ENCODE data around the gene SLCO2A1.

Gene SLCO2A1

GRCh38 chr3:134033315-134033996 lies 3.7 kb upstream of the SLCO2A1 start:
- no peak for DNase-seq

DNA sequence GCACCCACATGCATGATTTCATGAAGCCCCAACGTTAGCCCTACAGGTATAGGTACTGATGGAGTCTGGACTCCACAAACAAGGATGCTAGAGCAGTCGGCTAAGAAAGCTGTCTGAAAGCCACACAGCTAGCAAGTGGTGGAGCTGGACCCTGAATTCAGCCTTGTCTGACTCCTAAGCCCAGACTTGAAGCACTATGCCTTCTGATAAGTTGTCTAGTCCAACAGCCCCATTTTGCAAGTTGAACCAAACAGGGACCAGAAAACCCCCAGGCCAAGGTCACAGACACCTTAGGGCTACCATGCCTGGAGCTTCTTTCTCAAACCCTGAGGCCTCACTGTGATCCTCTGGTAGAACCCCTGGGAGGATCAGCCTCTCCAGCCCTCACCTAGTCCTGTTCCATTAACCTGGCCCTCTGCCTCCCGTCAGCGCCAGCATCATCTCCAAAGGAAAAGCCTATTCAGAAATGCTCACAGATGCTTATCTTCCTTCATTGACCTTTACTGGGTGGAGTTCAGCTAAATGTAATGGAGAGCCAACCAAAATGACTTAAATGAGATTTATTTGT lies 1.7 kb upstream of the SLCO2A1 start:
- no peak for DNase-seq

DNA sequence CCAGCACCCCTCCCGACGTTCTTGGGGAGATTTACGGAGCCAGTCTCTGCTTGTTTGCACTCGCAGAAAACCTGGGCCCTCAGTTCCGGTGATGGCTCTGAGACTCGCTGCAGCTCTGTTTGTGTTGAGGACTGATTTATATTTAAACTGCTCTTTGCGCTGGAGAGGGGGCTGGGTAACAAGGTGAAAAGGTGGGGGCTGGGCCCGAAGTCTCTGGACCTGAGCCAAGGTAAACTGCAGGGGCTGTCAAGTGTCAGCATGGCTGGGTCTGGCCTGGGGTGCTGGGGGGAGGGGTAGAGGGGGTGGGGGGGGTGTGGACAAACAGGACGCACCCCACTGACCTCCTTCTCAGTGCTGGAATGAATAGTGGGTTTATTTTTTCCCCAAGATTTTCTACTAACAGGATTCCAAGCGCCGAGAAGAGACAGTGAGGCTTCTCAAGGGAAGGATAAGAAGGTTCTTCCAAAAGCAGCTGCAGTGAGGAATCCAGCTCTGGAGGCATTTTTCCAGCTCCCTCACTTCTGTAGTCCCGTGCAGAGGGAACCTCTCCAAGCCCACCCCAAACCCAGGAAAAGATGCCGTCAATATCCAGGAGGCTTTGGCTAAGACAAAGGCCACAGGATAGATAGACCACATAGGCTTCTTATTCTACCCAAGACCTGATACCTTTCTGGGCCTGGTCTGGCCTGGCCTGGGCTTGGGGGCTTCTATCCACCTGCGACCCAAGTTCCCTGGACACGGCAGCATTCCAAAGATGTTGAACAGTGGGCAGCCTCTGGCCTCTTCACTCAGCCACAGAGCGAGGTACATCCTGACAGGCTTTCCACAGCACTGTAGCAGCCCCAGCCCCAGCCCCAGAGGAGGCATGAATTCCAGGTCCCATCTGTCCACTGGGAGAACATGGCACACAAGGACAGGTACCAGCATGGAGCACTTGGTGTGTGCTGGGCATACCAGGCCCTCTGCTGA lies 938 bp upstream of the SLCO2A1 start:
- DNase-seq = no peak

GRCh38 chr3:134029256-134029733 lies 430 bp downstream of the SLCO2A1 start:
- no peak for DNase-seq

- DNase-seq = no peak
Observed at GRCh38 chr3:134028486-134029255, 1.1 kb downstream of the SLCO2A1 start.

DNA sequence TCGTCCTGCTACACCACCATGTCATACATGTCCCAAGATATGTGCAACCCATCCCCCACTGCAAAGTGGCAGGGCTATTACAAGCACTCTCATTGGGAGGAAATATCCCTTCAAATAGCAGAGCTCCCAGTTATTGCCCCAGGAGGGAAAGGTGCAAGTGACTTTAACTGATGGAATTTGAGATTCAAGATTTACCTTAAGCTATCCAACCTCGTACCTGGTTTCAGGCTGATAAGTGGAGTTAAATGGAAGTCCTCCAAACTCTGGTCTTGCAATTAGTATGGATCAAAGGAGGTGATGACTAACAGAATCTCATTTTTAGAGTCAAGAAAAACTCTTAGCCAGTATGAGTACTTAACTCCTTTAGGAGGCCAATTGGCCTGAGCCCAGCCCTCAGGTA lies 2.1 kb downstream of the SLCO2A1 start:
- no peak for DNase-seq

DNA sequence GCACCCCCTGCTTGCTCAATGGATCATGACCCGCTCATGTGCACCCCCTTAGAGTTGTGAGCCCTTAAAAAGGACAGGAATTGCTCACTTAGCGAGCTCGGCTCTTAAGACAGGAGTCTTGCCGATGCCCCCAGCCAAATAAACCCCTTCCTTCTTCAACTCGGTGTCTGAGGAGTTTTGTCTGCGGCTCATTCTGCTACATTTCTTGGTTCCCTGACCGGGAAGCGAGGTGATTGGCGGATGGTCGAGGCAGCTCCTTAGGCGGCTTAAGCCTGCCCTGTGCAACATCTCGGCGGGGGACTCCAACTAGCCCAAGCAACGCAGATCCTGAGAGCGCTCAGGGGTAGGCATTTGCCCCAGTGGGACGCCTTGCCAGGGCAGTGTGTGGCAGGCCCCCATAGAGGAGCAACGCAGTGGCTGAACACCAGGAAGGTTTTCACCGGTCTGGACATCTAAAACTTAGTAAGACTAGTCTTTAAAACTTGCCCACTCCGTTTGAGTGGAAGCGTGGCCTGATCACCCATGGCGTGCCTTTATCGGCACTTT lies 9.5 kb downstream of the SLCO2A1 start:
- no peak for DNase-seq

- DNase-seq = no peak
Observed at GRCh38 chr3:134018850-134019249, 10.9 kb downstream of the SLCO2A1 start.

DNA sequence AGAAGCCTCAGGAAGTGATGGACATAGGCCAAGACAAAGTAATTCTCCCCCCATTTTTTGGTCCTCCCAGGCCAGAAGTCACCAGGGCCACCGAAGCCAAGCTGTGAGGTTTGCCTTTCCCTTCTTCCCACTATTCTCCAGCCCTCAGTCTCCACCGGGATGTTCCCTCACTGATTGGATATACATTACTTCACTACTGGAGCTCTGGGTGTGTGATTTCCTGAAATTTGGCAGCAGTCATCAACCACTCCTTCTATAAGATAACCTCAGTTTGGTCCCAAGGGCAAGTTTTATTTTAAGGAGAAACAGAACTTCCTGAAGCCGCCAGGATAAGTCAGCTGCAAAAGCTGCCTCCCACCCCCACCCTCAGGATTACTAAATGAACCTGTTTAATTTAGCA lies 11.3 kb downstream of the SLCO2A1 start:
- DNase-seq = no peak

DNA sequence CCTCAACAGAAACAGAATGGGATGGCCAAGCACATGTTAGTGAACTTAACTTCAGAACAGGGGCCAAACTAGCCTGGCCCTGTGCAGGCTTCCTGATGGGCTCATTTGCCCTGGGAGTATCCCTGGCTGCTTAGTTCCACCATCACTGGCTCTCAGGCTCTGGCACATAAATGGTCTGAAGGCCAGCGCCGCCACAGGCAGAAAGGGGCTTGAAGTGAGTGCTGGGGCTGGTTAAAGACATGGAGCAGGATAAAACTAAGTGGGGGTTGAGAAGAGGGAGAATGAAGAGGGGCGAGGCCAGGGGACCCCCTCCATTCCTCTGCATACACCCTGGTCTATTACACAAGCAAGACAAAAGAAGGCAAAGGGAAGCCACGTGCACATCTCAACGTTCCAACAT lies 12.2 kb downstream of the SLCO2A1 start:
- DNase-seq = no peak

DNA sequence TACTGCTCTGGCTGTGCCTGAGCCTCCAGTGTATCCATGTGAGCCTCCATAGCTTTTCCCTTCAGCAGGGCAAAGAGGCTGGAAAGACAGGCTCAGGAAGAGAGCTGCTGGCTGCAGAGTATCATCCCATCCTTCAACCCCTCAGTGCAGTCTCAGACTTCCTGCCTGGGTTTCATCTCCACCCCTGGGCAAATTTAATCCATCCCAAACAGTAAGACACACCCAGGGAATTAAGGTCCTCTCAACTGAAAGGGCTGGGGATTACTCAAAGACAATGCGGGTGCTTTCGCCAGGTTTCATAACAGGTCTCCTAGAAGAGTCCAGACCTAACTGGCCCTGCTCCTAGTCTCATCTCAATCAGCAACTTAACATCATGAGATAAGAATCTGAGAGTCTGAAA lies 15.5 kb downstream of the SLCO2A1 start:
- DNase-seq = no peak

GRCh38 chr3:134013280-134013679 lies 16.4 kb downstream of the SLCO2A1 start:
- DNase-seq = no peak

- DNase-seq = no peak
Observed at GRCh38 chr3:134009345-134010000, 20.3 kb downstream of the SLCO2A1 start.

DNA sequence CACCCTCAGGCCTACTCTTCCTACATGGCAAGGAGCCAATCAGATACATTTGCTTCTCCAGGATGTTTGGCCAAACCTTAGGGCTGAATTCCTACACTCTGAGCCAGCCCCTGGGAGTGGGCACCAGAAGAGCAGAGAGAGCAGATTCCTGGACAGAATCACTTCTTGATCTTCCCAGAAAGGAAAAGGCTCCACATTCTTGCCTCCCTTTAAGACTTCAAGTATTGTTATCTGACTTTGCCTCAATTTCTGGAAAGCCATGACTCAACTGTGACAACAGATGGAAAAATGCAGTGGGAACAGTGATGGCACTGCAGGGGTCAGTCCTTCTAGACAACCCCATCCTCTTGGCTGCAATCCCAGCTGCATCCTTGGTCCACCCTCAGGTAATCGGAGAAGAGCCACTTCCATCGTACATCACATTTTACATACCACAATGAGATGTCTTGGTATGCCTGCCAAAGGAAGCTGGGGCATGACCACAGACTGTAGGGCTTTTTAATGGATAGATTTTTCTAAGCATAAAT lies 21.0 kb downstream of the SLCO2A1 start:
- no peak for DNase-seq

GRCh38 chr3:134007819-134008218 lies 21.9 kb downstream of the SLCO2A1 start:
- no peak for DNase-seq

DNA sequence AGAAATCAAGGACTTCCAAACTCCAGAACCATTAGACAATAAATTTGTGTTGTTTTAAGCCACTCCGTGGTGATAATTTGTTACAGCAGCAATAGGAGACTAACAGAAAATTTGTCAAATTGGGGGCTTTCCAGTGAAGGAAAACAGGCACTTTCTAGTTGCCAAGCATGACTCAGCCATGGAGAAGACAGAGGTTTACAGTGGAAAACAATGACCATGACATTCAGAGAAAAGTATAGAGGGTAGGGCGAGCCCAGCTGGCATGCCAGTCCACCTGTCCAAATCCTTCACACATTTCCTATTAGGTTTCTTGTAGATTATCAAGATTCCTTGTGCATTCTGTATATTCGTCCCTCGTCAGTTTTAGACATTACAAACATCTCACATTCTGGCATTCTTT lies 24.9 kb downstream of the SLCO2A1 start:
- DNase-seq = no peak

- DNase-seq = no peak
Observed at GRCh38 chr3:134003066-134003465, 26.7 kb downstream of the SLCO2A1 start.

- no peak for DNase-seq
Observed at GRCh38 chr3:134002306-134002705, 27.4 kb downstream of the SLCO2A1 start.

GRCh38 chr3:134001251-134001650 lies 28.5 kb downstream of the SLCO2A1 start:
- no peak for DNase-seq

GRCh38 chr3:133999891-134000685 lies 29.6 kb downstream of the SLCO2A1 start:
- DNase-seq = no peak

GRCh38 chr3:133998691-133999241 lies 31.0 kb downstream of the SLCO2A1 start:
- DNase-seq = no peak

Measured in CD4-positive, alpha-beta T cell treated with Interleukin-10 for 1 hour (primary cell).